ENCODE data around the gene AP4S1. TPM values are rescaled to one million over a fixed set of nuclear protein-coding genes. Genes with fewer than 3 reads are reported as not detected.

AP4S1 gene
- total and polyA plus RNA-seq, 2 of the 8 experiments (the other 6 are each of a cell fraction or from before 2014, with no cell fraction given): 2.8 to 9.9 TPM

DNA sequence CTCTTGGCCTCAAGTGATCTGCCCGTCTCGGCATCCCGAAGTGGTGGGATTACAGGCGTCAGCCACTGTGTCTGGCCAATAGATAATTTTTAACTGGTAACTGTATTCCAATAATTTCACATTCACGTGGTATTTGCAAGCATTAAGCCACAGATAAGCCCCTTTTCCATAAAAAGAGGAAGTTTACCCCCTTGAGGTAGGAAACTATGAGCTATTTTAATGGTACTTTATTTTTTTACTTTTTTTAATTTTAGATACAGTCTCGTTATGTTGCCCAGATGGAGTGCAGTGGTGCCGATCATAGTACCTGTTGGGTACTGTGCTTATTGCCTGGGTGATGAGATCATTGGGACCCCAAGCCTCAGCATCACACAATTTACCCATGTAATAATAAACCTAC lies 42.9 kb upstream of the AP4S1 start:
- WGBS, 2 experiments (ENCODE audit: extremely low coverage in 1 of 2, insufficient coverage in 1 of 2, insufficient read length in 1 of 2, insufficient replicate concordance in 2 of 2, low coverage in 1 of 2, low lambda C conversion rate in 2 of 2, missing lambda C conversion rate in 1 of 2): 91% methylated on average over 7 of the region's 7 CpGs; no CpG with 5 or more reads in 1 of the 2 experiments
- no peak overlapping the region for H4K8ac ChIP-seq (ENCODE audit: extremely low read depth, insufficient read depth, low read length)
- H4K5ac ChIP-seq (ENCODE audit: insufficient read length, low read depth, low read length): no peak overlapping the region
- no peak for DNase-seq (ENCODE audit: low read depth in 1 of 2, low spot score in 2 of 2)
- no peaks in the 10 kb centered on the region for H3K9me3 ChIP-seq (ENCODE audit: insufficient read depth in 2 of 2, low read depth in 1 of 2, low read length in 1 of 2)
- H3K23me2 ChIP-seq (ENCODE audit: low read depth, low read length): no peaks in the 10 kb centered on the region
- H3K79me2 ChIP-seq (ENCODE audit: control insufficient read depth in 1 of 2, insufficient read depth in 2 of 2, low read length in 2 of 2): peaks cover 0 to 89% of the 10 kb centered on the region in 2 experiments; a peak in 3 of 4 replicates
- H3K36me3 ChIP-seq (ENCODE audit: control insufficient read depth in 2 of 4, insufficient read depth in 4 of 4, low read length in 3 of 4): no peaks in the 10 kb centered on the region
- no peak overlapping the region for H3K27ac ChIP-seq (ENCODE audit: low read depth, low read length)
- no peak overlapping the region for H3K4me3 ChIP-seq (ENCODE audit: extremely low read depth in 1 of 4, insufficient read depth in 2 of 4, low read depth in 3 of 4, low read length in 4 of 4)
- no peaks in the 10 kb centered on the region; the same call in 1 of the 2 replicates for H3K79me1 ChIP-seq (ENCODE audit: low read depth, low read length)
- no peak overlapping the region for H2BK12ac ChIP-seq (ENCODE audit: low read depth, low read length)
- no peak overlapping the region for H2AK5ac ChIP-seq (ENCODE audit: low read depth, low read length)
- FAIRE-seq: no peak
- ChIA-PET CTCF (ENCODE audit: partially characterized antibody) (interaction anchor here (1.0 to 1.7 kb wide), 2 partner anchors 10 to 100 kb away, joined by 3 to 4 read pairs; no protein-coding TSS in a partner anchor), POLR2A (ENCODE audit: partially characterized antibody) (interaction anchor here (0.9 kb wide), 1 partner anchor 44 kb away, joined by 3 read pairs; the partner anchor contains the start of gene STRN3)
- H4K20me1 ChIP-seq (replicated peaks in 1 of 2; ENCODE audit: control insufficient read depth in 1 of 2, insufficient read depth in 2 of 2, low read length in 2 of 2): peaks cover 4 to 11% of the 10 kb centered on the region in 2 experiments
- no peak overlapping the region for H3K56ac ChIP-seq (replicated peaks; ENCODE audit: insufficient read length, low read depth, low read length)
- no peak overlapping the region for H4K91ac ChIP-seq (replicated peaks; ENCODE audit: insufficient read length, low read length)
- no peak overlapping the region for H3K23ac ChIP-seq (ENCODE audit: insufficient read length)
- no peaks in the 10 kb centered on the region for H3K27me3 ChIP-seq (replicated peaks in 1 of 4; ENCODE audit: control insufficient read depth in 3 of 4, extremely low read depth in 1 of 4, insufficient read depth in 3 of 4, low read length in 3 of 4)
- H2BK15ac ChIP-seq (ENCODE audit: low read length): no peak overlapping the region
- H3K4ac ChIP-seq (replicated peaks; ENCODE audit: insufficient read length, low read depth, low read length): no peak overlapping the region
- no peak overlapping the region for H3K9ac ChIP-seq (replicated peaks in 1 of 4; ENCODE audit: extremely low read depth in 1 of 4, low read depth in 3 of 4, low read length in 3 of 4)
- H3K14ac ChIP-seq (ENCODE audit: insufficient read length): no peak overlapping the region
- H2BK20ac ChIP-seq (ENCODE audit: low read length): no peak overlapping the region
- no peak overlapping the region for H2AFZ ChIP-seq (ENCODE audit: low read length)
- no peak overlapping the region for H3K18ac ChIP-seq (ENCODE audit: extremely low read depth, low read length)
- no peak overlapping the region for H2BK120ac ChIP-seq (replicated peaks; ENCODE audit: low read depth, low read length)
- no peak overlapping the region for H2BK5ac ChIP-seq (ENCODE audit: low read depth, low read length)
- H3K4me1 ChIP-seq (replicated peaks in 1 of 4; ENCODE audit: control insufficient read depth in 3 of 4, insufficient read depth in 4 of 4, low read length in 3 of 4): no peaks in the 10 kb centered on the region; a peak in 1 of 7 replicates
- no peak overlapping the region for H3K4me2 ChIP-seq (ENCODE audit: insufficient read depth in 1 of 2, low read depth in 2 of 2, low read length in 2 of 2)
- TF ChIP-seq TAF1 (IDR thresholded peaks at IDR 0.05; ENCODE audit: low read depth, low read length): no peak
